GM21367 (cell line): ENCODE data around the gene ADAR.

Source experiments
- ATAC-seq: cut with Tn5 transposase; IDR thresholded peaks from one replicate; pipeline ENCODE4 v1.9.1; 2021; ENCODE audit not compliant: unreplicated experiment

Gene ADAR

GRCh38 chr1:154586641-154587040, 21.3 kb downstream of the ADAR start:
- no peak for ATAC-seq

- no peak for ATAC-seq
Measured at GRCh38 chr1:154586231-154586630, 21.8 kb downstream of the ADAR start.

- no peak for ATAC-seq
Measured at GRCh38 chr1:154584267-154584994, 23.6 kb downstream of the ADAR start.

- ATAC-seq: no peak
Measured at GRCh38 chr1:154583773-154584172, 24.2 kb downstream of the ADAR start.

- no peak for ATAC-seq
Measured at GRCh38 chr1:154582885-154583284, 25.1 kb downstream of the ADAR start.

GRCh38 chr1:154581766-154582165, 26.2 kb downstream of the ADAR start:
- no peak for ATAC-seq

GRCh38 chr1:154579374-154579773, 28.6 kb downstream of the ADAR start:
- no peak for ATAC-seq

GRCh38 chr1:154578058-154578418, 29.9 kb downstream of the ADAR start:
- ATAC-seq: no peak

GRCh38 chr1:154577346-154578057, 30.5 kb downstream of the ADAR start:
- no peak for ATAC-seq

GRCh38 chr1:154575951-154576566, 31.9 kb downstream of the ADAR start:
- ATAC-seq: no peak

GRCh38 chr1:154575147-154575927, 32.6 kb downstream of the ADAR start:
- ATAC-seq: no peak

GRCh38 chr1:154574716-154575115, 33.3 kb downstream of the ADAR start:
- no peak for ATAC-seq

- no peak for ATAC-seq
Measured at GRCh38 chr1:154573168-154573510, 34.8 kb downstream of the ADAR start.

GRCh38 chr1:154572468-154573167, 35.4 kb downstream of the ADAR start:
- ATAC-seq: no peak

- no peak for ATAC-seq
Measured at GRCh38 chr1:154571964-154572288, 36.1 kb downstream of the ADAR start.

- no peak for ATAC-seq
Measured at GRCh38 chr1:154571244-154571963, 36.6 kb downstream of the ADAR start.

- no peak for ATAC-seq
Measured at GRCh38 chr1:154568157-154568815, 39.7 kb downstream of the ADAR start.

- ATAC-seq: no peak
Measured at GRCh38 chr1:154567386-154568156, 40.4 kb downstream of the ADAR start, which contains the start of gene CHRNB2. TSS of gene CHRNB2 (plus strand) at chr1:154567778. CDS start at chr1:154568045, 267 bp downstream.

GRCh38 chr1:154565876-154566275, 42.1 kb downstream of the ADAR start:
- ATAC-seq: no peak
